Erythroblast (primary cell): ENCODE measurements around the gene CLIP3.

ENCODE experiments used
- GATA1 ChIP-seq: IDR thresholded peaks from 2 replicates; pipeline ENCODE4 v1.6.1; 2011; ENCODE audit warnings: low read depth, mild to moderate bottlenecking, control low read depth, low read length, moderate library complexity
- POLR2A ChIP-seq: IDR thresholded peaks from 2 replicates; pipeline ENCODE4 v1.6.1; 2011; ENCODE audit warnings: mild to moderate bottlenecking, low read length

GRCh38 chr19:36064826-36065225 is 32.2 kb upstream of the CLIP3 start:
- TF ChIP-seq POLR2A, result no peak
- TF ChIP-seq GATA1, result no peak
